Aorta (tissue), 5 donors: ENCODE measurements around the gene FAM227B. TPM values are rescaled to one million over a fixed set of nuclear protein-coding genes. Genes with fewer than 3 reads are reported as not detected.

Experiments
- ATAC-seq: fragments of 200-7000 bp; cut with Tn5 transposase; one replicate; pipeline ENCODE4 v1.9.1; 2022; ENCODE audit warnings: moderate library complexity; ENCODE audit not compliant: low FRiP score
- DNase-seq, 2 donors: peaks; one replicate each; pipeline ENCODE4 v3.0.0-alpha.2; 2020
- H3K27ac ChIP-seq, 2 donors: one replicate each; pipeline ENCODE4 v1.5.1; 2013; ENCODE audit warnings: low read length in 2 of 2, mild to moderate bottlenecking in 2 of 2, moderate library complexity in 2 of 2, control low read depth in 1 of 2, inconsistent platforms in 1 of 2, low read depth in 1 of 2
- H3K27me3 ChIP-seq, 2 donors: one replicate each; pipeline ENCODE4 v1.6.1; 2013; ENCODE audit warnings: control low read depth in 1 of 2, low read length in 1 of 2, mild to moderate bottlenecking in 1 of 2, moderate library complexity in 1 of 2; ENCODE audit not compliant: insufficient read depth in 2 of 2, control insufficient read depth in 1 of 2
- H3K36me3 ChIP-seq, 2 donors: one replicate each; pipeline ENCODE4 v1.6.1; 2013; ENCODE audit warnings: control low read depth in 1 of 2, low read length in 1 of 2, mild to moderate bottlenecking in 1 of 2; ENCODE audit not compliant: insufficient read depth in 2 of 2, control insufficient read depth in 1 of 2
- H3K4me1 ChIP-seq, 2 donors: one replicate each; pipeline ENCODE4 v1.6.1; 2013; ENCODE audit warnings: low read length in 2 of 2, control low read depth in 1 of 2, mild to moderate bottlenecking in 1 of 2, moderate library complexity in 1 of 2; ENCODE audit not compliant: insufficient read depth in 2 of 2, control insufficient read depth in 1 of 2
- H3K4me3 ChIP-seq, 2 donors: one replicate each; pipeline ENCODE4 v1.5.1; 2013; ENCODE audit warnings: low read length in 2 of 2, control low read depth in 1 of 2, mild to moderate bottlenecking in 1 of 2
- H3K9me3 ChIP-seq: one replicate; pipeline ENCODE4 v1.6.1; 2013; ENCODE audit warnings: mild to moderate bottlenecking, low read length; ENCODE audit not compliant: control insufficient read depth
- WGBS, 2 donors: extraction: QIAGEN DNeasy Blood & Tissue Kit; methylation state at CpG; one replicate each; pipeline ENCODE4 v1.1.7; 2013; 5-methylcytosine and 5-hydroxymethylcytosine counted together
- intact Hi-C, 2 donors: fragments of 100-400 bp; cut with DNase I; formaldehyde crosslinking; loops; one replicate each; pipeline versions ENCODE4 v1.14.2 to v1.15.0; 2022
- polyA plus RNA-seq, 2 donors: library from polyadenylated mRNA; stranded (reverse); fragments of 200-250 nt; gene quantifications; one replicate each; pipeline ENCODE4 v1.2.3, GENCODE V29; 2013
- total RNA-seq, 2 donors: library from RNA; stranded (reverse); fragmentation: NEBNext Ultra II Directional; extraction: Animal tissue kit (Norgen Biotek cat#: 25700); gene quantifications; one replicate each; pipeline ENCODE4 v1.2.1, GENCODE V29; 2021
- donor health status: healthy with polysubstance abuse.
- donor health status: Bipolar disorder and iron deficiency.
- donor health status: DM: no; HTN: no; CAD: no.
- donor health status: DM: no; HTN: no; CAD: no.
- donor health status: DM: yes; HTN: yes; CAD: no.

FAM227B gene
- total and polyA plus RNA-seq, 4 donors = 4.2 to 6.4 (median 5.0) TPM

DNA sequence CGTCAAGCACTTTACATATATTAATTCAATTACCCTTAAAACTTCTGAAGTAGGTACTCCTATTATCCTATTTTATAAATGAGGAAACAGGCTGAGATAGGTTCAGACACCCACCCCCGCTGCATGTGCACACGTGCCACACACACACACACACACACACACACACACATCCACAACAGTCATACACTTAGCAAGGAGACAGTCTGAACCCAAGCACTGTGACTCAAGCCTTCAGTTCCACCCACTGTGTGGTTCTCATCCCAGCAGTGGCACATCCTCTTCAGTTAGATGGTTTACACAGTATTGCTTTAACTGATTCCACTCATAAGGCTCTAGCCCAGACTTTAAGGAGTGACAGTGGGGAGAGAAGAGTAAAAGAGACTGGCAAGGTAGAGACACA is 288.7 kb downstream of the FAM227B start:
- no peak overlapping the region for H3K4me3 ChIP-seq
- intact Hi-C loops = no loop called here
- H3K4me1 ChIP-seq = no peaks in the 10 kb centered on the region
- H3K9me3 ChIP-seq = no peaks in the 10 kb centered on the region
- peaks cover 2 to 6% of the 10 kb centered on the region in 2 donors for H3K36me3 ChIP-seq
- 88 to 94% methylated on average over 3 of the region's 3 CpGs for WGBS, 2 donors
- ATAC-seq (no peak), DNase-seq (no peak)
- H3K27ac ChIP-seq = no peak overlapping the region
- no peaks in the 10 kb centered on the region for H3K27me3 ChIP-seq

DNA sequence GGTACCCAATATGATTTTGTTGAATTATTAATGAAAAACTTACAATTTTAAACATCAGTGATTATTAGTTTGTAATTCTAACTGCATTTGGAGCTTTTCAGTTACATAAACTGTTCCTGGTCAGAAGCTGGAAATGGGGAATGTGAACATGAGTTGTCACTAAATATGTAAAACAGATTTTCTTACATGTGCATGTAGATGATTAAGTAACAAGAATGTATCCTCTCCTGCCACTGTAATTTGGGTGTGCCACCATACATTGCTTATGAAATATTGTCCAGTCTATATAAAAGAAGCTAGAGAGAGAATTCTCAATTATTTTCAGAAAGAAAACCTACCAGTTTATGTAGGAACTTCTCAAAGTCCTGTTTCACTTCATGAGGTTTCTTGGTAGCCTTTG is 289.2 kb downstream of the FAM227B start:
- no peaks in the 10 kb centered on the region for H3K27me3 ChIP-seq
- ATAC-seq = no peak
- DNase-seq = no peak
- H3K27ac ChIP-seq = no peak overlapping the region
- no peaks in the 10 kb centered on the region for H3K9me3 ChIP-seq
- peaks cover 2 to 6% of the 10 kb centered on the region in 2 donors for H3K36me3 ChIP-seq
- intact Hi-C loops = no loop called here
- H3K4me3 ChIP-seq = no peak overlapping the region
- no peaks in the 10 kb centered on the region for H3K4me1 ChIP-seq

DNA sequence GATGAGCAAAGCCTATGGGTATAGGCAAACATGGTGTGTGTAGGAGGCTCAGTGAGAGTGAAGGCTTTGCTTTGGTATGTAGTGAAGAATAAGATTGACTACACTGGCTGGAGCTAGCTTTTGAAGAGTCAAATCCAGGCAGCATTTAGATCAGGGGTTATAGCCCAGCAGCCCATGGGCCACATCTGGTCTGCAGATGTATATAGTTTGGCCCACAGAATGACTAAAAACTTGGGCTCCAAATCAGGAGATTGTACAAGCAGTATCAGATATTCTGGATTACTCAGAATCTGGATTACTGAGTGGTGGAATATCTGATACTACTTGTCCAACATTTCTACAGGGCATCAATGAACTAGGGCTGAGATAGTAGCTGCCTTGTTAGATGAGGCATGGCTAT is 290.5 kb downstream of the FAM227B start:
- no peak for DNase-seq
- no peaks in the 10 kb centered on the region for H3K9me3 ChIP-seq
- H3K4me1 ChIP-seq = no peaks in the 10 kb centered on the region
- H3K27me3 ChIP-seq = no peaks in the 10 kb centered on the region
- H3K36me3 ChIP-seq = peaks cover 2 to 6% of the 10 kb centered on the region in 2 donors
- no peak for ATAC-seq
- no peak overlapping the region for H3K4me3 ChIP-seq
- no peak overlapping the region for H3K27ac ChIP-seq
- intact Hi-C loops = no loop called here

DNA sequence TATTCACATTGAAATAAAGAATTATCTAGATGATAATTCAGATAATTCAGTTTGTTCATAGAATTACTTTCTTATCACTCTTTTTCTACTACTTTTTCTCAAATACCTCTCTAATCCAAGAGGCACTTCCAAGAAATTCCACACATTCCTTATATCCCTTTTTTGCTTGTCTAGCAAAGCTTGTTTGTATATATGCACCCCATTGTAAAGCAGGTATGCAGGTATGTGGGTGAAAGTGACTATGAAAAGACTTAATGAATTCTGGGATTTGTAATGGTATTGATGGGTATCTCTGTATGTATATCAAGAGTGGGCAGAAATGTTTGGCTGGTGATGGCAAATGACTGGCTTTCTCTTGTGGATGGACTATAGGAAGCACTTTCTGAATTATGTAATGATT is 291.7 kb downstream of the FAM227B start:
- no peaks in the 10 kb centered on the region for H3K27me3 ChIP-seq
- DNase-seq (no peak), ATAC-seq (no peak)
- no peak overlapping the region for H3K4me3 ChIP-seq
- no peak overlapping the region for H3K27ac ChIP-seq
- no peaks in the 10 kb centered on the region for H3K9me3 ChIP-seq
- intact Hi-C loops = no loop called here
- H3K36me3 ChIP-seq = peaks cover 2 to 6% of the 10 kb centered on the region in 2 donors
- no peaks in the 10 kb centered on the region for H3K4me1 ChIP-seq

DNA sequence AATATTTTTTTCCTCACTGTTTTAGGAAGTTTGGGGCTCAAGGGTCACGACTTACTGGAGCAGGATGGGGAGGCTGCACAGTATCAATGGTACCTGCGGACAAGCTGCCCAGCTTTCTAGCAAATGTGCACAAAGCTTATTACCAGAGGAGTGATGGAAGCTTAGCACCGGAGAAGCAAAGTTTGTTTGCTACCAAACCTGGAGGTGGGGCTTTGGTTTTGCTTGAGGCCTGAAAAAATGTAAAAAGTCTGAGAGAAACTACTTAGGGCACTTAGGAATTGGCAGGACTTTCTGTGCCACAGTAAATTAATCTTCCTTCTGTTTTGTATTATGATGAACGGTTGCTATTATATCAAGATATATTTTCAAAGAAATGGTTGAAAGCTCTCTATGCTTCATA is 292.7 kb downstream of the FAM227B start:
- DNase-seq = no peak
- intact Hi-C loops = no loop called here
- H3K27me3 ChIP-seq = no peaks in the 10 kb centered on the region
- no peaks in the 10 kb centered on the region for H3K9me3 ChIP-seq
- H3K36me3 ChIP-seq = peaks cover 2 to 6% of the 10 kb centered on the region in 2 donors
- no peak for ATAC-seq
- no peaks in the 10 kb centered on the region for H3K4me1 ChIP-seq
- H3K4me3 ChIP-seq = no peak overlapping the region
- H3K27ac ChIP-seq = no peak overlapping the region
- 84 to 87% methylated on average over 4 of the region's 4 CpGs for WGBS, 2 donors

DNA sequence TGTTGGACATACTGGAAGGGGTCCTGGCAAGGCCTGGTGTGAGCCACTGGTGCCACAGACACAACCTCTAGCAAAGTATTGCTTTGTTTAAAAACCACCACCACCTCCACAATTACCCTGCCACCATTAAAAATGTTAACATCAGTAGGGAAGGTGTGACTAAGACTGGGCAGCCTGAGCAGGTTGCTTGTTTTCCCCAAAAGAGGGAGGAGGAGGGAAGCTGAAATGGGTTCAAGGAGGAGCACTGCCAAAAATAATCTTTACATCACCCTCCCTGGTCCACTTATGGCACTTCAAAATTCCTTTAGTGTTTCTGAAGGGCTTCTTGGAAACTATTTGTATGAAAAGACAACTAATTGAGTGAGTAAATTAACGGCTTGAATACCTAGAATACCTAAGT is 297.4 kb downstream of the FAM227B start:
- WGBS, 2 donors = 58 to 67% methylated on average over 1 of the region's 1 CpG
- intact Hi-C loops = no loop called here
- no peak overlapping the region for H3K4me3 ChIP-seq
- no peaks in the 10 kb centered on the region for H3K27me3 ChIP-seq
- DNase-seq = no peak
- no peaks in the 10 kb centered on the region for H3K4me1 ChIP-seq
- H3K27ac ChIP-seq = no peak overlapping the region
- ATAC-seq = no peak
- peaks cover 0 to 4% of the 10 kb centered on the region in 2 donors for H3K36me3 ChIP-seq
- no peaks in the 10 kb centered on the region for H3K9me3 ChIP-seq

DNA sequence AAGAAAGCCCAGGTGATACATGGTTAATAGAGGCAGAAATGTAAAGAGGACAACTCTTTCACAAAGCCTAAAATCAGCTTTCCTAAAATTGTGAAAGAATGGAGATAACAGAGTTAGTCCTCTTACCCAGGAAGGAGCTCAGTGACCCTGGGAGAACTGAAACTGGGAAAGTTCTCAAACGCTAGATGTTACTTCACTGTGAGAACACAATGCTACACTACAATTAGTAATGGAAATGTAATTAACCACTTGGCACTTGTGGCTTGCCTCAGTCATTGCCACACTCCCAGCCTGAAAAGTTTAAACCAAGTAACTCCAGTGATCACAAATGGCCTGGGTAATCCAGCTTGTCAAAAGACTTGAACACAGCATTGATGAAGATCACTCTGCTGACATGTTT is 300.3 kb downstream of the FAM227B start:
- no peak for ATAC-seq
- H3K4me1 ChIP-seq = no peaks in the 10 kb centered on the region

DNA sequence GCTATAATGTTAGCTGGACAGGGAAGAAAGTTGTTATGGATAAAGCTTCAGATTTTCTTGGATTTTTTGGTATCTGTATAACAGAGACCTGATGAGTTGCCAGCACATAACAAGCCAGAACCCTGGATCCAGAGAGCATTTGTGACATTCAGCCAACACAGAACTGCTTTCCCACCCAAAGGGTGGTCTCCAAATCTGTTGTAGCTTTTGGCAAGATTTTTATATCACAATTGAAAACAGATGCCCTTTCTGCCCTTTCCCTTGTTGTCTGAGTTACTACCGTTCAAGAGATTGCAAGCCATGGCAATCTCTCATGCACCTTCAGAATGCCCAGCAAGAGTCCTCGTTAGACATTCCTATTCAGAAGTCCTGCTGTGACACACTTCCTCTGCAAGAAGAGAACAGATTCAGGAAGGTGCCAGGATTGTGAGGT is 305.2 kb downstream of the FAM227B start:
- Histone ChIP-seq H3K27ac (no peak overlapping the region), H3K4me3 (no peak overlapping the region), H3K4me1 (peaks cover 3 to 6% of the 10 kb centered on the region in 2 donors), H3K36me3 (peaks cover 0 to 3% of the 10 kb centered on the region in 2 donors), H3K27me3 (no peaks in the 10 kb centered on the region), H3K9me3 (no peaks in the 10 kb centered on the region)
- ATAC-seq (no peak), DNase-seq (no peak)
- WGBS, 2 donors = 17 to 21% methylated on average over 2 of the region's 2 CpGs
- intact Hi-C loops = no loop called here

More for the DNA sequence above, 300.3 kb downstream of the FAM227B start:
- intact Hi-C loops = no loop called here
- no peaks in the 10 kb centered on the region for H3K27me3 ChIP-seq
- DNase-seq = no peak
- H3K27ac ChIP-seq = no peak overlapping the region
- WGBS, 2 donors = 91% methylated on average over 1 of the region's 1 CpG
- H3K9me3 ChIP-seq = no peaks in the 10 kb centered on the region
- peaks cover 0 to 4% of the 10 kb centered on the region in 2 donors for H3K36me3 ChIP-seq
- H3K4me3 ChIP-seq = no peak overlapping the region

DNA sequence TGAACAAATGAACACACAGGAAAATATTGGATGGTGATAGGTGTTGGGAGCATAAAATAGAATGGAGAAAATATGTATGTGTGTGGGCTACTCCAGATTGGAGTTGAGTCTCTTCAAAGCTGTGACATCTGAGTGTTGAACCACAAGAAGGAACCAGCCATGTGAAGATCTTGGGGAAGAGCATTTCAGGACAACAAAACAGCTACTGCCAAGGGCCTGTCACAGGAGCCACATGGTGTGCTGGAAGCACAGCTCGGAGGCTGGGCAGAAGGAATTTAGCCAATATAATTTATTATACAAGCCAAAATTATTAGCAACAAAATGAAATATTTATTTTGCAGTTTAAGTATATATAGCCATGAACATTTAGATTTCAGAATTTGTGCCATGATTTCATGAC is 305.9 kb downstream of the FAM227B start:
- intact Hi-C loops = no loop called here
- no peak for ATAC-seq

More for the DNA sequence above, 305.9 kb downstream of the FAM227B start:
- no peak overlapping the region for H3K27ac ChIP-seq
- H3K4me3 ChIP-seq = no peak overlapping the region
- H3K4me1 ChIP-seq = peaks cover 3 to 6% of the 10 kb centered on the region in 2 donors
- 8 to 16% methylated on average over 1 of the region's 1 CpG for WGBS, 2 donors
- no peaks in the 10 kb centered on the region for H3K9me3 ChIP-seq
- DNase-seq = no peak
- peaks cover 0 to 2% of the 10 kb centered on the region in 2 donors for H3K36me3 ChIP-seq
- H3K27me3 ChIP-seq = no peaks in the 10 kb centered on the region
